Measurements from ENCODE around the gene ATG13. TPM values are rescaled to one million over a fixed set of nuclear protein-coding genes. Genes with fewer than 3 reads are reported as not detected.

The ATG13 gene
- total and polyA plus RNA-seq, 4 donors, result 36.3 to 49.9 (median 41.2) TPM

DNA sequence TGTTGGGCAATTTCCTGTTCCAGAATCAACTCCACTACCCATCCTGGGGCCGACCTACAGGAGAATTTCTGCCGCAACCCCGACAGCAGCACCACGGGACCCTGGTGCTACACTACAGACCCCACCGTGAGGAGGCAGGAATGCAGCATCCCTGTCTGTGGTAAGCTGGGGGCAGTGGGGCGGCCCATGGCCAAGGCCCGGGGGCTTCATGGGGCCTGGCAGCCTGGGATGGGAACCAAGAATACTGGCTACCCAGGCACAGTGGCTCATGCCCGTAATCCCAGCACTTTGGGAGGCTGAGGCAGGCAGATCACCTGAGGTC, 106.0 kb downstream of the ATG13 start:
- DNase-seq (ENCODE audit: low spot score), result no peak
- peaks cover 9 to 57% (median 37%) of the 10 kb centered on the region in 4 donors for H3K4me1 ChIP-seq (ENCODE audit: control insufficient read depth in 4 of 4, insufficient read depth in 4 of 4, low read length in 3 of 4)
- no peak overlapping the region for H3K9ac ChIP-seq (ENCODE audit: low read depth in 1 of 2, low read length in 2 of 2)
- H3K27ac ChIP-seq (ENCODE audit: low read depth in 1 of 2, low read length in 2 of 2), result peak overlapping the region; percentile 58 to 61
- no peaks in the 10 kb centered on the region for H3K9me3 ChIP-seq (ENCODE audit: control insufficient read depth in 4 of 4, low read length in 3 of 4)
- H3K4me3 ChIP-seq (ENCODE audit: low read depth in 1 of 3, low read length in 3 of 3), result no peak overlapping the region
- no peak for TF ChIP-seq YY1 (IDR thresholded peaks at IDR 0.05)
- peaks cover 9 to 34% (median 29%) of the 10 kb centered on the region in 4 donors for H3K36me3 ChIP-seq (ENCODE audit: control insufficient read depth in 4 of 4, insufficient read depth in 3 of 4, low read depth in 1 of 4, low read length in 3 of 4)
- no peaks in the 10 kb centered on the region for H3K27me3 ChIP-seq (ENCODE audit: control insufficient read depth in 4 of 4, insufficient read depth in 4 of 4, low read length in 3 of 4)
- WGBS, result 85% methylated on average over 8 of the region's 8 CpGs

DNA sequence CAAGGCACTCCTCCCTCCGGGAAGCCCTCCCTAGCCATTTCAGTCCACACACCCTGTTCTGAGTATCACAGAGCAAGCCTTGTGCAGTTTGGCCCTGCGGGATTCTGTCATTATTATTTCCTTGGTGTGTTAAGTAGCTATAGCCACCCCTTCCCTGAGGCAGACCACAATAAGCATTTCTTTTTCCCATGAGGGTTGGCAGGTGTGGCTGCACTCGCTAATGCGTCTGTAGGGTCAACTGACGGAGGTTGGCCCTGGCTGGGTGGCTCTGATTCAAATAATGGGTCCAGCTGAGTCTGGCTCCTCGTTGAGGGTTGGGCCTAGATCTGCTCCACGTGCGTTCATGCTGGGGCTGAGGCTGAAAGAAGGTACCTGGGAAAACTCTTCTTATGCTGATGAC, 106.7 kb downstream of the ATG13 start:
- no peaks in the 10 kb centered on the region for H3K9me3 ChIP-seq (ENCODE audit: control insufficient read depth in 4 of 4, low read length in 3 of 4)
- H3K4me1 ChIP-seq (ENCODE audit: control insufficient read depth in 4 of 4, insufficient read depth in 4 of 4, low read length in 3 of 4), result peaks cover 9 to 53% (median 33%) of the 10 kb centered on the region in 4 donors
- H3K9ac ChIP-seq (ENCODE audit: low read depth in 1 of 2, low read length in 2 of 2), result no peak overlapping the region
- no peak overlapping the region for H3K4me3 ChIP-seq (ENCODE audit: low read depth in 1 of 3, low read length in 3 of 3)
- H3K36me3 ChIP-seq (ENCODE audit: control insufficient read depth in 4 of 4, insufficient read depth in 3 of 4, low read depth in 1 of 4, low read length in 3 of 4), result peaks cover 11 to 41% (median 33%) of the 10 kb centered on the region in 4 donors
- no peaks in the 10 kb centered on the region for H3K27me3 ChIP-seq (ENCODE audit: control insufficient read depth in 4 of 4, insufficient read depth in 4 of 4, low read length in 3 of 4)
- H3K27ac ChIP-seq (ENCODE audit: low read depth in 1 of 2, low read length in 2 of 2), result peak overlapping the region; percentile 25 to 39
- TF ChIP-seq, protein P1, sequence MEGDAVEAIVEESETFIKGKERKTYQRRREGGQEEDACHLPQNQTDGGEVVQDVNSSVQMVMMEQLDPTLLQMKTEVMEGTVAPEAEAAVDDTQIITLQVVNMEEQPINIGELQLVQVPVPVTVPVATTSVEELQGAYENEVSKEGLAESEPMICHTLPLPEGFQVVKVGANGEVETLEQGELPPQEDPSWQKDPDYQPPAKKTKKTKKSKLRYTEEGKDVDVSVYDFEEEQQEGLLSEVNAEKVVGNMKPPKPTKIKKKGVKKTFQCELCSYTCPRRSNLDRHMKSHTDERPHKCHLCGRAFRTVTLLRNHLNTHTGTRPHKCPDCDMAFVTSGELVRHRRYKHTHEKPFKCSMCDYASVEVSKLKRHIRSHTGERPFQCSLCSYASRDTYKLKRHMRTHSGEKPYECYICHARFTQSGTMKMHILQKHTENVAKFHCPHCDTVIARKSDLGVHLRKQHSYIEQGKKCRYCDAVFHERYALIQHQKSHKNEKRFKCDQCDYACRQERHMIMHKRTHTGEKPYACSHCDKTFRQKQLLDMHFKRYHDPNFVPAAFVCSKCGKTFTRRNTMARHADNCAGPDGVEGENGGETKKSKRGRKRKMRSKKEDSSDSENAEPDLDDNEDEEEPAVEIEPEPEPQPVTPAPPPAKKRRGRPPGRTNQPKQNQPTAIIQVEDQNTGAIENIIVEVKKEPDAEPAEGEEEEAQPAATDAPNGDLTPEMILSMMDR (IDR thresholded peaks at IDR 0.05; ENCODE audit: low read depth, low read length, missing input control), result no peak
- no peak for TF ChIP-seq HNF4G (IDR thresholded peaks at IDR 0.05)
- no peak for TF ChIP-seq RAD21 (IDR thresholded peaks at IDR 0.05)
- TF ChIP-seq YY1 (IDR thresholded peaks at IDR 0.05), result no peak
- TF ChIP-seq, protein P2, sequence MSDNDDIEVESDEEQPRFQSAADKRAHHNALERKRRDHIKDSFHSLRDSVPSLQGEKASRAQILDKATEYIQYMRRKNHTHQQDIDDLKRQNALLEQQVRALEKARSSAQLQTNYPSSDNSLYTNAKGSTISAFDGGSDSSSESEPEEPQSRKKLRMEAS (IDR thresholded peaks at IDR 0.05), result no peak
- no peak for TF ChIP-seq FOXA2 (IDR thresholded peaks at IDR 0.05)
- TF ChIP-seq SP1 (IDR thresholded peaks at IDR 0.05), result no peak
- no peak for TF ChIP-seq TAF1 (conservative IDR thresholded peaks at IDR 0.05)
- TF ChIP-seq RXRA (IDR thresholded peaks at IDR 0.05), result no peak
- no peak for TF ChIP-seq NR2F2 (IDR thresholded peaks at IDR 0.05)
- no peak for TF ChIP-seq FOXA1 (IDR thresholded peaks at IDR 0.05)
- no peak for TF ChIP-seq HNF4A (conservative IDR thresholded peaks at IDR 0.05)
- TF ChIP-seq, protein P3, sequence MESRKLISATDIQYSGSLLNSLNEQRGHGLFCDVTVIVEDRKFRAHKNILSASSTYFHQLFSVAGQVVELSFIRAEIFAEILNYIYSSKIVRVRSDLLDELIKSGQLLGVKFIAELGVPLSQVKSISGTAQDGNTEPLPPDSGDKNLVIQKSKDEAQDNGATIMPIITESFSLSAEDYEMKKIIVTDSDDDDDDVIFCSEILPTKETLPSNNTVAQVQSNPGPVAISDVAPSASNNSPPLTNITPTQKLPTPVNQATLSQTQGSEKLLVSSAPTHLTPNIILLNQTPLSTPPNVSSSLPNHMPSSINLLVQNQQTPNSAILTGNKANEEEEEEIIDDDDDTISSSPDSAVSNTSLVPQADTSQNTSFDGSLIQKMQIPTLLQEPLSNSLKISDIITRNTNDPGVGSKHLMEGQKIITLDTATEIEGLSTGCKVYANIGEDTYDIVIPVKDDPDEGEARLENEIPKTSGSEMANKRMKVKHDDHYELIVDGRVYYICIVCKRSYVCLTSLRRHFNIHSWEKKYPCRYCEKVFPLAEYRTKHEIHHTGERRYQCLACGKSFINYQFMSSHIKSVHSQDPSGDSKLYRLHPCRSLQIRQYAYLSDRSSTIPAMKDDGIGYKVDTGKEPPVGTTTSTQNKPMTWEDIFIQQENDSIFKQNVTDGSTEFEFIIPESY (IDR thresholded peaks at IDR 0.05), result no peak
- TF ChIP-seq GABPA (IDR thresholded peaks at IDR 0.05 in 1 of 2, conservative IDR thresholded peaks at IDR 0.05 in 1 of 2), result no peak
- TF ChIP-seq, protein P4, sequence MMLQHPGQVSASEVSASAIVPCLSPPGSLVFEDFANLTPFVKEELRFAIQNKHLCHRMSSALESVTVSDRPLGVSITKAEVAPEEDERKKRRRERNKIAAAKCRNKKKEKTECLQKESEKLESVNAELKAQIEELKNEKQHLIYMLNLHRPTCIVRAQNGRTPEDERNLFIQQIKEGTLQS (IDR thresholded peaks at IDR 0.05), result no peak
- TF ChIP-seq JUND (IDR thresholded peaks at IDR 0.05), result no peak
- TF ChIP-seq, protein P5, sequence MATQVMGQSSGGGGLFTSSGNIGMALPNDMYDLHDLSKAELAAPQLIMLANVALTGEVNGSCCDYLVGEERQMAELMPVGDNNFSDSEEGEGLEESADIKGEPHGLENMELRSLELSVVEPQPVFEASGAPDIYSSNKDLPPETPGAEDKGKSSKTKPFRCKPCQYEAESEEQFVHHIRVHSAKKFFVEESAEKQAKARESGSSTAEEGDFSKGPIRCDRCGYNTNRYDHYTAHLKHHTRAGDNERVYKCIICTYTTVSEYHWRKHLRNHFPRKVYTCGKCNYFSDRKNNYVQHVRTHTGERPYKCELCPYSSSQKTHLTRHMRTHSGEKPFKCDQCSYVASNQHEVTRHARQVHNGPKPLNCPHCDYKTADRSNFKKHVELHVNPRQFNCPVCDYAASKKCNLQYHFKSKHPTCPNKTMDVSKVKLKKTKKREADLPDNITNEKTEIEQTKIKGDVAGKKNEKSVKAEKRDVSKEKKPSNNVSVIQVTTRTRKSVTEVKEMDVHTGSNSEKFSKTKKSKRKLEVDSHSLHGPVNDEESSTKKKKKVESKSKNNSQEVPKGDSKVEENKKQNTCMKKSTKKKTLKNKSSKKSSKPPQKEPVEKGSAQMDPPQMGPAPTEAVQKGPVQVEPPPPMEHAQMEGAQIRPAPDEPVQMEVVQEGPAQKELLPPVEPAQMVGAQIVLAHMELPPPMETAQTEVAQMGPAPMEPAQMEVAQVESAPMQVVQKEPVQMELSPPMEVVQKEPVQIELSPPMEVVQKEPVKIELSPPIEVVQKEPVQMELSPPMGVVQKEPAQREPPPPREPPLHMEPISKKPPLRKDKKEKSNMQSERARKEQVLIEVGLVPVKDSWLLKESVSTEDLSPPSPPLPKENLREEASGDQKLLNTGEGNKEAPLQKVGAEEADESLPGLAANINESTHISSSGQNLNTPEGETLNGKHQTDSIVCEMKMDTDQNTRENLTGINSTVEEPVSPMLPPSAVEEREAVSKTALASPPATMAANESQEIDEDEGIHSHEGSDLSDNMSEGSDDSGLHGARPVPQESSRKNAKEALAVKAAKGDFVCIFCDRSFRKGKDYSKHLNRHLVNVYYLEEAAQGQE (IDR thresholded peaks at IDR 0.05), result no peak
- WGBS, result 44% methylated on average over 8 of the region's 8 CpGs
- no peak for DNase-seq (ENCODE audit: low spot score)

Other genes starting within 250 kb of the ATG13 start
- 10 to 100 TPM in 1 of 2 donors, 1 to 10 TPM in 1; 2.3 to 41.8 TPM for gene MDK, start 235.9 kb upstream of the ATG13 start, total RNA-seq
- 10 to 100 TPM in 1 of 2 donors, 1 to 10 TPM in 1; 9.3 to 17.8 TPM for gene MDK, start 235.9 kb upstream of the ATG13 start, polyA plus RNA-seq
- under 1 TPM; 0.08 to 0.09 TPM for gene CHRM4, start 225.8 kb upstream of the ATG13 start, total RNA-seq
- gene CHRM4, start 225.8 kb upstream of the ATG13 start, polyA plus RNA-seq, result not detected
- gene AMBRA1, start 23.5 kb upstream of the ATG13 start, total RNA-seq, result 10 to 100 TPM; 19.9 to 25.7 TPM
- gene AMBRA1, start 23.5 kb upstream of the ATG13 start, polyA plus RNA-seq, result 10 to 100 TPM in 1 of 2 donors, 1 to 10 TPM in 1; 3.7 to 10.2 TPM
- 1 to 10 TPM; 3.8 to 5.9 TPM for gene HARBI1, start 326 bp upstream of the ATG13 start, total RNA-seq
- 1 to 10 TPM; 2.5 to 2.8 TPM for gene HARBI1, start 326 bp upstream of the ATG13 start, polyA plus RNA-seq
- gene ARHGAP1, start 83.1 kb downstream of the ATG13 start, total RNA-seq, result 10 to 100 TPM; 10.9 to 21.9 TPM
- gene ARHGAP1, start 83.1 kb downstream of the ATG13 start, polyA plus RNA-seq, result 10 to 100 TPM; 18.5 to 21.6 TPM
- 1 to 10 TPM; 3.4 to 8.4 TPM for gene ZNF408, start 83.5 kb downstream of the ATG13 start, total RNA-seq
- 1 to 10 TPM; 4.8 to 6.3 TPM for gene ZNF408, start 83.5 kb downstream of the ATG13 start, polyA plus RNA-seq
- gene F2, start 101.7 kb downstream of the ATG13 start, total RNA-seq, result 1,000 to 10,000 TPM in 1 of 2 donors, 100 to 1,000 TPM in 1; 631 to 1,505 TPM
- 1,000 to 10,000 TPM; 1,126 to 1,337 TPM for gene F2, start 101.7 kb downstream of the ATG13 start, polyA plus RNA-seq
- 10 to 100 TPM; 17.9 to 70.4 TPM for gene CKAP5, start 228.7 kb downstream of the ATG13 start, total RNA-seq
- gene CKAP5, start 228.7 kb downstream of the ATG13 start, polyA plus RNA-seq, result 10 to 100 TPM in 1 of 2 donors, 1 to 10 TPM in 1; 6.1 to 13.0 TPM

Measured in liver (tissue), 9 donors.